Measurements from ENCODE around the gene HIF3A. TPM values are rescaled to one million over a fixed set of nuclear protein-coding genes. Genes with fewer than 3 reads are reported as not detected.

The HIF3A gene
- total and polyA plus RNA-seq, 9 of the 15 experiments (the other 6 are each of a cell fraction or from before 2014, with no cell fraction given), result 0.29 TPM; not detected in 8

DNA sequence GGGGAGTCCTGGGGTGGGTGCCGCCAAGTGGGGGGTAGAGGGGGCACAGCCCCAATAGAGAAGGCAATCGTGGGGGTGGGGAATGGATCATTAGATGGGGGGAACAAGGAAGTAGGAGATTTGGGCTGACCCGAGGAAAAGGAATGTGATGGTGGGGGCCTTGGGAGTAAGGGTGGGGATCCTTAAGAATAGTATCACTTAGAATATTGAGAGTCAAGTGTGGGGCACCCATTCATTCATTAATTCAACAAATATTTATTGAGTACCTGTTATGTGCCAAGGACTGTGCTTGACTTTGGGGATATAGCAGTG is 50.7 kb downstream of the HIF3A start:
- Histone ChIP-seq H3K4me1 (replicated peaks in 1 of 2; ENCODE audit: control insufficient read depth in 2 of 2, insufficient read depth in 2 of 2, low read length in 2 of 2) (peaks cover 25 to 36% of the 10 kb centered on the region in 2 experiments; a peak in 4 of 5 replicates), H3K27ac (ENCODE audit: extremely low read depth, low read depth, low read length) (peak overlapping the region; percentile 28; the same call in 2 of the 3 replicates), H3K36me3 (ENCODE audit: control insufficient read depth, insufficient read depth, low read length) (peaks cover 36% of the 10 kb centered on the region; the same call in 2 of the 3 replicates), H3K27me3 (ENCODE audit: control insufficient read depth in 2 of 2, insufficient read depth in 2 of 2, low read length in 2 of 2) (peaks cover 0 to 7% of the 10 kb centered on the region in 2 experiments; a peak in 2 of 5 replicates), H4K20me1 (replicated peaks; ENCODE audit: control insufficient read depth, insufficient read depth, low read length) (peaks cover 10% of the 10 kb centered on the region; the same call in 1 of the 2 replicates), H3K9me3 (replicated peaks; ENCODE audit: control insufficient read depth, insufficient read depth, low read depth, low read length) (no peaks in the 10 kb centered on the region), H3K9ac (ENCODE audit: insufficient read depth in 1 of 2, low read depth in 2 of 2, low read length in 2 of 2) (peak overlapping the region; percentile 95 to 97), H3K9me1 (ENCODE audit: control insufficient read depth, insufficient read depth, low read length) (peaks cover 3% of the 10 kb centered on the region), H2AFZ (ENCODE audit: low read depth, low read length) (peak overlapping the region; percentile 100), H3K4me3 (peak overlapping the region; percentile 100), H3K4me2 (ENCODE audit: insufficient read depth, low read length) (peak overlapping the region; percentile 97), H3K79me2 (ENCODE audit: control insufficient read depth, insufficient read depth, low read length) (peaks cover 55% of the 10 kb centered on the region)
- intact Hi-C loops (cut with micrococcal nuclease), result no loop called here
- FAIRE-seq, result no peak
- no peak for DNase-seq (ENCODE audit: extremely low read depth in 1 of 4, low spot score in 3 of 4)
- CTCF ChIA-PET (ENCODE audit: low intra/inter-chr PET ratio), result interaction anchor here (0.8 kb wide), 1 partner anchor 166 kb away, joined by 3 read pairs; no protein-coding TSS in a partner anchor
- BruUV-seq (replicated peaks), result no TSS peak
- POLR2A ChIA-PET, result interaction anchor here (0.6 to 1.0 kb wide), 2 partner anchors 17 to 18 kb away, joined by 3 to 5 read pairs; no protein-coding TSS in a partner anchor
- ATAC-seq, result no peak; the same call in 2 of the 3 replicates
- in situ Hi-C loops (cut with MboI), result no loop called here
- WGBS (ENCODE audit: insufficient coverage, low coverage, missing lambda C conversion rate), result 0% methylated on average over 2 of the region's 3 CpGs
- TF ChIP-seq NFYB (IDR thresholded peaks at IDR 0.05; ENCODE audit: extremely low read depth, insufficient read length) (no peak), FOS (IDR thresholded peaks at IDR 0.05; ENCODE audit: extremely low read depth, insufficient read length) (no peak), MEF2D (tag; conservative IDR thresholded peaks at IDR 0.05; ENCODE audit: low read depth) (no peak), HMG20B (CRISPR knock-in tag; IDR thresholded peaks at IDR 0.05) (no peak), DPF2 (IDR thresholded peaks at IDR 0.05) (no peak), CREM (IDR thresholded peaks at IDR 0.05; ENCODE audit: low read depth) (no peak), MCM5 (IDR thresholded peaks at IDR 0.05; ENCODE audit: low read depth) (no peak), KDM5B (IDR thresholded peaks at IDR 0.05; ENCODE audit: insufficient replicate concordance, low read depth, low read length) (no peak), EP400 (IDR thresholded peaks at IDR 0.05) (peak; percentile 23; the same call in 1 of the 2 replicates), NCOA1 (IDR thresholded peaks at IDR 0.05; ENCODE audit: low read depth) (0 out of 2 replicates have a peak, but pooled peaks have one; percentile 5), ZNF699 (CRISPR knock-in tag; IDR thresholded peaks at IDR 0.05; ENCODE audit: insufficient replicate concordance) (no peak), NBN (IDR thresholded peaks at IDR 0.05; ENCODE audit: low read depth) (peak; percentile 12; the same call in 1 of the 2 replicates), ZNF431 (CRISPR knock-in tag; IDR thresholded peaks at IDR 0.05) (no peak), MIER1 (IDR thresholded peaks at IDR 0.05; ENCODE audit: low read depth) (no peak), ZNF143 (CRISPR knock-in tag; IDR thresholded peaks at IDR 0.05) (no peak), BRCA1 (IDR thresholded peaks at IDR 0.05) (no peak), BRCA1 (CRISPR knock-in tag; IDR thresholded peaks at IDR 0.05) (no peak), ZNF282 (CRISPR knock-in tag; IDR thresholded peaks at IDR 0.05) (no peak), PPARD (CRISPR knock-in tag; IDR thresholded peaks at IDR 0.05) (no peak), ETV5 (CRISPR knock-in tag; IDR thresholded peaks at IDR 0.05; ENCODE audit: low read depth) (no peak), FUS (optimal IDR thresholded peaks at IDR 0.05; ENCODE audit: low read depth, low read length) (no peak)
- TF ChIP-seq, protein P1, sequence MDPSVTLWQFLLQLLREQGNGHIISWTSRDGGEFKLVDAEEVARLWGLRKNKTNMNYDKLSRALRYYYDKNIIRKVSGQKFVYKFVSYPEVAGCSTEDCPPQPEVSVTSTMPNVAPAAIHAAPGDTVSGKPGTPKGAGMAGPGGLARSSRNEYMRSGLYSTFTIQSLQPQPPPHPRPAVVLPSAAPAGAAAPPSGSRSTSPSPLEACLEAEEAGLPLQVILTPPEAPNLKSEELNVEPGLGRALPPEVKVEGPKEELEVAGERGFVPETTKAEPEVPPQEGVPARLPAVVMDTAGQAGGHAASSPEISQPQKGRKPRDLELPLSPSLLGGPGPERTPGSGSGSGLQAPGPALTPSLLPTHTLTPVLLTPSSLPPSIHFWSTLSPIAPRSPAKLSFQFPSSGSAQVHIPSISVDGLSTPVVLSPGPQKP (CRISPR knock-in tag; IDR thresholded peaks at IDR 0.05), result no peak
- TF ChIP-seq, protein P2, sequence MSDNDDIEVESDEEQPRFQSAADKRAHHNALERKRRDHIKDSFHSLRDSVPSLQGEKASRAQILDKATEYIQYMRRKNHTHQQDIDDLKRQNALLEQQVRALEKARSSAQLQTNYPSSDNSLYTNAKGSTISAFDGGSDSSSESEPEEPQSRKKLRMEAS (CRISPR knock-in tag; IDR thresholded peaks at IDR 0.05), result no peak
- TF ChIP-seq, protein P3, sequence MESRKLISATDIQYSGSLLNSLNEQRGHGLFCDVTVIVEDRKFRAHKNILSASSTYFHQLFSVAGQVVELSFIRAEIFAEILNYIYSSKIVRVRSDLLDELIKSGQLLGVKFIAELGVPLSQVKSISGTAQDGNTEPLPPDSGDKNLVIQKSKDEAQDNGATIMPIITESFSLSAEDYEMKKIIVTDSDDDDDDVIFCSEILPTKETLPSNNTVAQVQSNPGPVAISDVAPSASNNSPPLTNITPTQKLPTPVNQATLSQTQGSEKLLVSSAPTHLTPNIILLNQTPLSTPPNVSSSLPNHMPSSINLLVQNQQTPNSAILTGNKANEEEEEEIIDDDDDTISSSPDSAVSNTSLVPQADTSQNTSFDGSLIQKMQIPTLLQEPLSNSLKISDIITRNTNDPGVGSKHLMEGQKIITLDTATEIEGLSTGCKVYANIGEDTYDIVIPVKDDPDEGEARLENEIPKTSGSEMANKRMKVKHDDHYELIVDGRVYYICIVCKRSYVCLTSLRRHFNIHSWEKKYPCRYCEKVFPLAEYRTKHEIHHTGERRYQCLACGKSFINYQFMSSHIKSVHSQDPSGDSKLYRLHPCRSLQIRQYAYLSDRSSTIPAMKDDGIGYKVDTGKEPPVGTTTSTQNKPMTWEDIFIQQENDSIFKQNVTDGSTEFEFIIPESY (CRISPR knock-in tag; IDR thresholded peaks at IDR 0.05), result no peak
